Mammary epithelial cell (primary cell): ENCODE measurements around the gene MRPS23.

ENCODE experiments used
- EZH2 ChIP-seq: IDR thresholded peaks from 2 replicates; pipeline ENCODE4 v1.6.1; 2012; ENCODE audit warnings: low read length, inconsistent platforms, borderline replicate concordance
- TF ChIP-seq, protein P1 (sequence below), 2 donors: IDR thresholded peaks in 1 of 2; conservative IDR thresholded peaks in 1 of 2; 2 replicates each; pipeline ENCODE4 v1.5.1; 2011 to 2012; ENCODE audit warnings: inconsistent platforms in 2 of 2, low read length in 2 of 2, mild to moderate bottlenecking in 2 of 2, control low read depth in 1 of 2, low read depth in 1 of 2; ENCODE audit not compliant: insufficient read depth in 1 of 2; ENCODE audit errors: extremely low read depth in 1 of 2

DNA sequence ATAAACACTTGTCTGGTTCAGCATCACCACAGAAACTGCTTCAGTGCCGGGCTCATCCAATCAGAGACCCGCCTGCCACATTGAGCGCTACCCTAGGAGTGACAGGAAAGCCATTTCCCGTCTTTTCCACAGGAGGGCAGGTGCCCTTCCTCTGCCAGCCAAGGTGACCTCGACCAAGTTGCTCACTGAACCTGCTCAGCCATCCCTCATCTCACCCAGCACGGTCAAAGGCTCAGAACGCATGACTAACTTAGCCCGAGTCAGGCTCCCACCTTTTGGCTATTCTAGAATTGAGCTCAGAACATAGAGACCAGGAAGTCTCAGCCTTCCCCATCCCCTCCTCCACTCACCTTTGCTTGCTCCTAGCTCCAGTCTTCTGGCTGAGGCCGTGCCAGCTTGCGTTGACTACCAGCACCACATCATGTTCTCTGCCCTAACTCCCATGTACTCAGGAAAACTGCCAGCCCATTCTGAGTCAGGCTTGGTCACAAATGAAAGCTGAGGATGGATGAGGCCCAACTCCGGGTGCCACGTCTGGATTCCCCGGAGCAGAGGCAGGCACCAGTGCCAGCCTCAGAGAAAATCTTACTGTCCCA is 15.6 kb downstream of the MRPS23 start:
- no peak for TF ChIP-seq EZH2
- TF ChIP-seq, protein P1, sequence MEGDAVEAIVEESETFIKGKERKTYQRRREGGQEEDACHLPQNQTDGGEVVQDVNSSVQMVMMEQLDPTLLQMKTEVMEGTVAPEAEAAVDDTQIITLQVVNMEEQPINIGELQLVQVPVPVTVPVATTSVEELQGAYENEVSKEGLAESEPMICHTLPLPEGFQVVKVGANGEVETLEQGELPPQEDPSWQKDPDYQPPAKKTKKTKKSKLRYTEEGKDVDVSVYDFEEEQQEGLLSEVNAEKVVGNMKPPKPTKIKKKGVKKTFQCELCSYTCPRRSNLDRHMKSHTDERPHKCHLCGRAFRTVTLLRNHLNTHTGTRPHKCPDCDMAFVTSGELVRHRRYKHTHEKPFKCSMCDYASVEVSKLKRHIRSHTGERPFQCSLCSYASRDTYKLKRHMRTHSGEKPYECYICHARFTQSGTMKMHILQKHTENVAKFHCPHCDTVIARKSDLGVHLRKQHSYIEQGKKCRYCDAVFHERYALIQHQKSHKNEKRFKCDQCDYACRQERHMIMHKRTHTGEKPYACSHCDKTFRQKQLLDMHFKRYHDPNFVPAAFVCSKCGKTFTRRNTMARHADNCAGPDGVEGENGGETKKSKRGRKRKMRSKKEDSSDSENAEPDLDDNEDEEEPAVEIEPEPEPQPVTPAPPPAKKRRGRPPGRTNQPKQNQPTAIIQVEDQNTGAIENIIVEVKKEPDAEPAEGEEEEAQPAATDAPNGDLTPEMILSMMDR (conservative IDR thresholded peaks at IDR 0.05 in 1 of 2, IDR thresholded peaks at IDR 0.05 in 1 of 2; ENCODE audit: extremely low read depth in 1 of 2, insufficient read depth in 1 of 2, low read depth in 1 of 2, low read length in 2 of 2) = peak in 1 of 2 donors; percentile 6
